ENCODE results near the gene THSD7A.
A peak's percentile ranks its signal among the peaks of the same experiment; 100 is the strongest.

The THSD7A gene

DNA sequence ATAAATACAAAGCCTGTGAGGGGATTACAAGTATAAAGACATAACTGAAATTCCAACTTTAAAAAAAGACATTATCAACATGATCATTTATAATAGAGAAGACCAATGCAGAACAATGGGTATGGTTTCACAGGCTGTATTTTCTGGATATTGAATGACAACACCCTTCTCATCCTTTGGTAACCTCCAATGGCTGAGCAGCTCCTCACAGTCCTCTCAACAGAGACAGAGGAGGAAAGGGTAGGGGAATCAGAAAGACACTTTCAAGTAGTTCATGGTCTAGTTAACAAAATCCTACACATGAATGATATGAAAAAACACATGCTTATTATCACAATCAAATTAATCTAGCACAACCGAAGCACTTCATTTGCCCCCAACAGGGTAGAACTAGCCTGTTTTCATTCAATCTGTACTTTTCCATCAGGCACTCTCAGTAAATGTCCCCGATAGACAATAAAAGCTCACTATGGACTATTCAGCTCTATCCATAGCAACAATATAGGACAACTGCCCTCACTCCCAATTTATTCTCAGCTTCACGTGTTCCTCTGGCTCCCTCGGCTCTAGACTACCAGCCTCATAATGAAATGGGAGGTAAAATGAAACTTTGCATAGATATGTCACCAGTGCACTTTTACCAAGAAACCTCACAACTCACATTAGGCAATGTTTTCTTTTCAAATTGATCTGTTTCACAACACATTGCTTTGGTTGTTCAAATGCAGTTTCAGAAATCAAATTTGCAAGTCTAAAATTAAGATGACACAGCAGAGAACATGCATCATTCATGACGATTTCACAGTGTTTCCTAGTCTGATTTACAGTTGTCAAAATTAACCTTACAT is 211.4 kb downstream of the THSD7A start:
- DNase-seq = no peak

GRCh38 chr7:11616466-11616865 is 215.5 kb downstream of the THSD7A start:
- no peak for DNase-seq

- DNase-seq = peak; percentile 34
These were observed 216.8 kb downstream of the THSD7A start for GRCh38 chr7:11615174-11615573.

- DNase-seq = peak; percentile 40
These were observed 218.6 kb downstream of the THSD7A start for GRCh38 chr7:11613292-11613930.

DNA sequence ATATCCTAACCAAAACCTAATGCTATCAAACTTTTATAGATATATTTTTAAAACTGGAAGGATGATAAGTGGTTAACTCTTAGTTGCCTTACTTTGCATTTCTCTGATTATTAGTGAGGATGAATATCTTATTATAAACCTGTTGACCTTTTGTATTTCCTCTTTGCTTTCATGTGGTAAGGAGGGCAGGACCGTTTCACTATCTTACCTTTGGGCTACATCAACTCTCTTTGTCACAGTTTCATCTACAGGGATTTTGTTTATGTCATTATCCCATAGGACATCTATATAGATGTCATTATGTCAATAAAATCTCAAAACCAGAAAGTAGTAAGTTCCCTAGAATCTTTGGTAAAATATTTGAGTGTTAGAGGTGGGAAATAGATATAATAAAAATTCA is 219.3 kb downstream of the THSD7A start:
- DNase-seq = no peak

DNA sequence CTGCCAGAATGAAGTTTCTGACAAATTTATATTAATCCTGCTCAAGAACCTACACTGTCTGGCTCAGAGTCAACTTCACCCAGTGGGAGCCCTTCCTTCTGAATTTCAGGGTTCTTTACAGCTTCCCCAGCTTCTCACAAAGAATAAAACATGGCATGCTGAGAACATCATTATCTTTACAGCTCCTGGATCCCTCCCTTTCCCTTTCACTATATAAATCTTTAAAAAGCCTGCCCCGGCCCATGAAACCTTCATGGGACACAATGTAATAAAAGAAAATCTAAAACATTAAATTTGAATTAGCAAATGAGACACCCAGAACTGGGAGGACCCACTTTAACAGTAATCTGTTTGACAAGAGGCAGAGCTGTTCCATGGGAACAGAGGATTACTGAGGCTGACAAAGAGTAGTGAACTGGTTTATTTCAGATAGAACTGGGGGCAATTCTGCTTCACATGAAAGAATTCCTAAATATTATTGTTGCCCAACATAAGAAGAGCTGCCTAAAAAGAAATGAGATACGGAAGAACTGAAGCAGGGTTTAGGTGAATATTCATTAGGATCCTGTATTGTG is 222.8 kb downstream of the THSD7A start:
- DNase-seq = no peak

GRCh38 chr7:11607686-11608085 is 224.3 kb downstream of the THSD7A start:
- DNase-seq = peak; percentile 72

- no peak for DNase-seq
These were observed 226.2 kb downstream of the THSD7A start for GRCh38 chr7:11605749-11606148.

DNA sequence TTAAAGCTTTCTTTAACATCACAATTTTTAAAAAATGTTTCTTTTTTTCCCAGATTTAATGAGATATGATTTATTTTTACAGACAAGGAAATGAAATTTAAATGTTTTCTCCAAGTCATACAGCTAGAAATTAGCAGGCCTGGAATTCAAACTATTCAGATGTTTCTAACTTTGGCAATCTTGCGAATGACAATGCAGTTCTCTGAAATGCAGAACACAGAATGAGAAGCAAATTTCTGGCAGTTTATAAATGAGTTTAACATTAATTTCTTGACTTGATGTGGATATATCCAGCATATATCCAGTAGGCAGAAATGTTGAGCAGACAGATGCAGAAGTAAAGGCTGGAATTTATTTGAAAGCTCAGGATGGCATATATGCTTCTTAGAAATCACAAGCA is 227.5 kb downstream of the THSD7A start:
- DNase-seq = no peak

GRCh38 chr7:11601761-11602160 is 230.2 kb downstream of the THSD7A start:
- DNase-seq = no peak

- no peak for DNase-seq
These were observed 238.7 kb downstream of the THSD7A start for GRCh38 chr7:11593322-11593721.

DNA sequence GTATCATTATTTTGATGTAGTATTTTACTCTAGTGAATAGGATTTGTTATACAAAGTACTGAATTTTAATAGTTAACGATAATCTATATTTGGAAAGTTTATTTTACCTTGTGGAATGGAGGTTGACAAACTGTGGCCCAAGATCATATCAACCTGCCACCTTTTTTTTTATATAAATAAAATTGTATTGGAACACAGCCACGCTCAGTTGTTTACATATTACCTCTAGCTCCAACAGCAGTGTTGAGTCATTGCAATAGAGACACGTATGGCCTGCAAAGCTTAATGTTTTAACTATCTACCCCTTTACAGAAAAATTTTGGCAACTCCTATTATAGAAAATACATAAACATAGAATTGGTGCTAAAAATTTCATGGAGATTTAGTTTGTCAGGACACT is 239.3 kb downstream of the THSD7A start:
- DNase-seq = peak; percentile 29

- no peak for DNase-seq
These were observed 240.1 kb downstream of the THSD7A start for GRCh38 chr7:11591943-11592342.

GRCh38 chr7:11591055-11591633 is 240.9 kb downstream of the THSD7A start:
- DNase-seq = no peak

DNA sequence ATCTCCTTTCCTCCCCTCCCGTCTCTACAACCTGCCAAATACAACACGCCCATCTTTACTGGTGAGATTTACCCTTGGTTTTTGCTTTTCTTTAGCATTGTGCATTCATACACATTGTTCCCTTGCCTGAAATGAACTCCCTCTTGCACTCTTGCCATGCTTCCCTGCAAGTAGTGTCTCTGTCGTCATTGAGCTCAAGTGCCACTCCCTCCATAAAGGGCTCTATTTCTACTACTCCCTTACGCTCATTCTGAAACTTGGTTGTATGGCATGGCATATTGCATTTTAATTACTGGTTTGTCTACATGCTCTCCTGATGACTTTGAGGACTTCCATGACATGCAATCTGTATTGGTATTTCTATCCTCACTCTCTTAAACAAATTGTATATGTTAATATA is 242.7 kb downstream of the THSD7A start:
- DNase-seq = no peak

- DNase-seq = no peak
These were observed 244.2 kb downstream of the THSD7A start for GRCh38 chr7:11587814-11588213.

- DNase-seq = no peak
These were observed 244.9 kb downstream of the THSD7A start for GRCh38 chr7:11587048-11587447.

DNA sequence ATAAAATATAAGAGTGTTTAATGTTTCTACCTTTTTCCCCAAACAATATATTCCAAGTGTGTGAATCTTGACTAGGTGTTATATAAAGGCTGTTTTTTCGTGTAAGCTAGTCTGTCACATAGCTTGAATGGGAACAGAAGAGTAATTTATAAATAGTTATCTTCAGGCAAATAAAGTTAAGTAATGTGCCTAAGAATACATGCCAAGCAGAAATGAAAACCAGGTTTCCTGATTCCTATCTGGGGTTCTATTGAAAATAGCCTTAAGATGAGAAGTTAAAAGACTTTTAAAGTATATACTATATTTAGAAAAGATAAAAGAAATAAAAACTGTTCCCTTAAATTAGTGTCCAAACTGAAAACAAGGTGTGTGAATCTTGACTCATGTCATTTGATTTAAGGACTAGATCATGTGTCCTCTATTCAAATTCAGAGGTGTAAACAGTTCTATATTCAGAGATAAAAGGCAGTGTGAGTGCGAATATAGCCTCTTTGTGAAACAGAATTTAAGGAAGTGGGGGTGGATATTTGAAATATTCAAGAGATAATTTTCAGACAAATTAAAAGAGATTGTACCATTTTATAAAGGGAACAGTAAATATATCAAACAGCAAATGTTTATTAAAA is 247.5 kb downstream of the THSD7A start:
- no peak for DNase-seq

DNA sequence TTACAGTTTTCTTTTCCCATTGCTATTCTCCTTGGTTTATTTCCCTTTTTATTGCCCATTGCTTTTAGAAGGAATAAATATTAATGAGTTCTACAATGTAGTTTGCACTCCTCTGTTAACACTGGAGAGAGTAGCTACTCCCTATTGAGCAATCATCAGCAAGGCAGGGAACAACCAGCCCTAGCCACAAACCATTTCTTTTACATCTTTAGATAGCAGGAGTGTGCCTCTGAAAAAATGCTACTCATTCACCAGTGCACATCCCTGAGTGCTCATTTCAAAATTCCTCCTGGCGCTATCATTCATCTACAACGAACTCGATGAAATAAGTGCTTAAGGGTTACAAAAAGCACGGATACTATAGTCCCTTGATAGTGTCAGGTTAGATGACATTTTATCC is 252.9 kb downstream of the THSD7A start:
- DNase-seq = no peak

DNA sequence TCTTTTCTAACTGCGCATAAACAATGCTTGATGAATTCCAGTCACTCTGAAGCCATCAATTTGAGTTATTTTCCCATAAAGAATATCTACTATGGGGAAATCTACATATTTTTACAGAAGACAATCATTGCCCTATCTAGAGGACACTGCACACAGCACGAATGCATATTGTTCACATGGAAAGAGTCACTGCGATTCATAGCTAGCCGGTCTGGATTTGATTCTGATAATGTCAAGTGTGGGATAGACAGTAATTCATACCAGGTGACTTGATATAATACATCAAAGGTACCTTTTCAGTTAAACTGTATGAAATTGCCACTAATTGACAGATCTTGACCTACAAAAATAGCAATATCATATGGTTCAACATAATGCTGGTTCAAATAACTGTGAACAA is 255.7 kb downstream of the THSD7A start:
- no peak for DNase-seq

- no peak for DNase-seq
These were observed 258.8 kb downstream of the THSD7A start for GRCh38 chr7:11573128-11573750.

DNA sequence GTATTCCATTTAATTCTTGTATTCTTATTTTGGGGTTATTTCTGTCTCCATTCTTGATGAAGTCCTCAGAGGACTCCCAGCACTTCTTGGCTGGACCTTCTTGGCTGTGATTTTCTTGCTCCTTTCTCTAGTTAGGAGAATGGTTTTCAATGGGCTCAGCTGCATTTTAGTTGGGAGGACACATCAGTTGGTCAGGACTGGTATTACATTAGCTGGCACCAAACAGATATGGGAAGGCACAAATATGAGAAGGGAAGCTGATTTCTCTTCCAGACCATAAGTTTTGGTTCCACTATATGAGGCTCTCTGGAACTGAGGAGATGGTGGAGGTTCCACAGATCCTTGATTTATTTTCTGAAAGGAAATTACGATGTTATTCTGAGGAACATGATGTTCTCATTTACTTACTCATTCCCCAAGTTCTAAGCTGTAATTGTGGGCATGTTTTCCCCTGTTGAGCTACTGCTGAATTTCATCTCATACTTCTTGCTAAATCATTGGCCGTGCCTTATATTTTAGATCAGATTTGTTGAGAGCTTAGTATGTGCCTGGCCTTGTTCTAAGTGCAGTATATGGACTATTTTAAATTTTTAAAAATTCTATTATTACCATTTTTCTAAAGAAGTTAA is 261.0 kb downstream of the THSD7A start:
- no peak for DNase-seq
